Loucy (cell line): Measurements from ENCODE around the gene KIF14.

Source experiments
- EZH2phosphoT487 ChIP-seq: fragments of 200-600 bp; IDR thresholded peaks from 2 replicates; pipeline ENCODE4 v1.6.1; 2018; ENCODE audit warnings: antibody characterized with exemption, mild to moderate bottlenecking, moderate library complexity, borderline replicate concordance
- TF ChIP-seq, protein P1 (sequence below): fragments of 200-600 bp; sonication (generic); conservative IDR thresholded peaks from 2 replicates; pipeline ENCODE4 v1.5.1; 2014; ENCODE audit warnings: mild to moderate bottlenecking, antibody characterized with exemption, low read length

- TF ChIP-seq, protein P1, sequence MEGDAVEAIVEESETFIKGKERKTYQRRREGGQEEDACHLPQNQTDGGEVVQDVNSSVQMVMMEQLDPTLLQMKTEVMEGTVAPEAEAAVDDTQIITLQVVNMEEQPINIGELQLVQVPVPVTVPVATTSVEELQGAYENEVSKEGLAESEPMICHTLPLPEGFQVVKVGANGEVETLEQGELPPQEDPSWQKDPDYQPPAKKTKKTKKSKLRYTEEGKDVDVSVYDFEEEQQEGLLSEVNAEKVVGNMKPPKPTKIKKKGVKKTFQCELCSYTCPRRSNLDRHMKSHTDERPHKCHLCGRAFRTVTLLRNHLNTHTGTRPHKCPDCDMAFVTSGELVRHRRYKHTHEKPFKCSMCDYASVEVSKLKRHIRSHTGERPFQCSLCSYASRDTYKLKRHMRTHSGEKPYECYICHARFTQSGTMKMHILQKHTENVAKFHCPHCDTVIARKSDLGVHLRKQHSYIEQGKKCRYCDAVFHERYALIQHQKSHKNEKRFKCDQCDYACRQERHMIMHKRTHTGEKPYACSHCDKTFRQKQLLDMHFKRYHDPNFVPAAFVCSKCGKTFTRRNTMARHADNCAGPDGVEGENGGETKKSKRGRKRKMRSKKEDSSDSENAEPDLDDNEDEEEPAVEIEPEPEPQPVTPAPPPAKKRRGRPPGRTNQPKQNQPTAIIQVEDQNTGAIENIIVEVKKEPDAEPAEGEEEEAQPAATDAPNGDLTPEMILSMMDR = no peak
- no peak for TF ChIP-seq EZH2phosphoT487
These were observed 16.1 kb upstream of the KIF14 start for GRCh38 chr1:200636681-200637080.
